ENCODE data around the gene FAM111A.

The FAM111A gene

GRCh38 chr11:59180168-59180776 lies 37.6 kb downstream of the FAM111A start:
- no peak for DNase-seq

- DNase-seq = no peak
Measured at GRCh38 chr11:59180907-59181306, 38.3 kb downstream of the FAM111A start.

- no peak for DNase-seq
Measured at GRCh38 chr11:59181746-59182456, 39.2 kb downstream of the FAM111A start.

- DNase-seq = no peak
Measured at GRCh38 chr11:59182457-59183151, 39.9 kb downstream of the FAM111A start.

GRCh38 chr11:59183771-59184170 lies 41.1 kb downstream of the FAM111A start:
- DNase-seq = no peak

GRCh38 chr11:59184691-59185339 lies 42.2 kb downstream of the FAM111A start:
- DNase-seq = no peak

GRCh38 chr11:59185386-59185945 lies 42.8 kb downstream of the FAM111A start:
- no peak for DNase-seq

GRCh38 chr11:59186130-59186594 lies 43.5 kb downstream of the FAM111A start:
- no peak for DNase-seq

- no peak for DNase-seq
Measured at GRCh38 chr11:59187035-59187434, 44.4 kb downstream of the FAM111A start.

GRCh38 chr11:59187587-59187986 lies 44.9 kb downstream of the FAM111A start:
- DNase-seq = no peak

GRCh38 chr11:59188954-59189353 lies 46.3 kb downstream of the FAM111A start:
- DNase-seq = no peak

GRCh38 chr11:59189986-59190385 lies 47.3 kb downstream of the FAM111A start:
- no peak for DNase-seq

GRCh38 chr11:59191095-59191494 lies 48.4 kb downstream of the FAM111A start:
- no peak for DNase-seq

- DNase-seq = no peak
Measured at GRCh38 chr11:59191890-59192289, 49.2 kb downstream of the FAM111A start.

GRCh38 chr11:59192446-59193020 lies 49.9 kb downstream of the FAM111A start:
- no peak for DNase-seq

- DNase-seq = no peak
Measured at GRCh38 chr11:59193587-59194130, 51.0 kb downstream of the FAM111A start.

- DNase-seq = no peak
Measured at GRCh38 chr11:59195586-59195985, 52.9 kb downstream of the FAM111A start.

- no peak for DNase-seq
Measured at GRCh38 chr11:59196777-59197176, 54.1 kb downstream of the FAM111A start.

GRCh38 chr11:59197991-59198390 lies 55.3 kb downstream of the FAM111A start:
- DNase-seq = no peak

- DNase-seq = no peak
Measured at GRCh38 chr11:59198726-59199125, 56.1 kb downstream of the FAM111A start.

GRCh38 chr11:59199546-59200422 lies 57.1 kb downstream of the FAM111A start:
- no peak for DNase-seq

GRCh38 chr11:59200423-59200746 lies 57.7 kb downstream of the FAM111A start:
- no peak for DNase-seq

All from cerebellar nuclear complex (tissue), 1 donor.